NCI-H524 (cell line): Measurements from ENCODE around the gene HPCAL4.

Source experiments
- DNase-seq, 2 experiments: peaks; one replicate each; lab custom pipeline; 2025; lab: John Stamatoyannopoulos, UW

HPCAL4 gene

DNA sequence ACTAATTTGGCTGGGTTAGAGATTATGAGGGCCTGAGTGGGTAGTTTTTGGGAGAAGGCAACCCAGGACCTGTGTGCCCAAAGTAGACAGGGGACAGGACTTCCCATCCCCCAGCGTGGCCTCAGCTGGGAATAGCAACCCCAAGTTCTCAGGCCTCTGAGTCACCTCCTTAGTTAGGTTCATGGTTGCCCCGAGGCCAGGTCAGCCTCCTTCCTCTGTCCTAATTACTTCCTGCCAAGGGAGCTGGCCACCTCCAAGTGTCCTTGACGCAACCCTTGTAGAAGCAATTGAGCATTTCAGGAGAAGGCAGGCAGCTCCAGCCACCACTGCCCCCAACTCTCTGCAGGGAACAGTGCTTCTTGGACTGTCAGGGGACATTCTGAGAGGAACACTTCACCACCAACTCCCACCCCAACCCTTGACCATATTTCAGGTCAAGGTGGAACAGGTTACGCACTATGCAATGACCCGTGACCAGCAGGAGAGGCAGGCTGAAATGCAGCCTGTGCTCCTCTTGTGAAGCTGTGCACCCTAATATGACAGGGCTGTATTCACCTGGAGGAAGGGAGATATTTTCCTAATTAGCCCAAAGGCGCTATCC, 14.2 kb downstream of the HPCAL4 start:
- DNase-seq, result no peak

DNA sequence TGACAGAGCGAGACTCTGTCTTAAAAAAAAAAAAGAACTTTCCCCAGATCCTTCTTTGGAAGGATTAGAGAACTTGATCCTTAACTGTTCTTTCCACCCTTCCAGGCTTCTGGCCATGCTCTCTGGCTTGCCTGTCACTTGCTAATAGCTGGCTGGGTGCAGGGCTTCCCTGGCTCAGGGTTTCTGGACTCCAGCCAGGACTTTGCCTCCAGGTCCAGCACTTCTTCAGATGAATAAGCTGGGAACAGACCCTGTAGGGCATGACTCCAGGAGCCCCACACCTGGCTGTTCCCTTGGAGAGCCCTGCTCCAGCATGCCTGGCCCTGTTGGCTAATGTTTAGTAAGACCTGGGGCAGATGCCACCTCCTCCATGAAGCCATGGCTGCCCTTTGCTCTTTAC, 16.0 kb downstream of the HPCAL4 start:
- DNase-seq, result peak in 1 of 2 experiments; percentile 10

DNA sequence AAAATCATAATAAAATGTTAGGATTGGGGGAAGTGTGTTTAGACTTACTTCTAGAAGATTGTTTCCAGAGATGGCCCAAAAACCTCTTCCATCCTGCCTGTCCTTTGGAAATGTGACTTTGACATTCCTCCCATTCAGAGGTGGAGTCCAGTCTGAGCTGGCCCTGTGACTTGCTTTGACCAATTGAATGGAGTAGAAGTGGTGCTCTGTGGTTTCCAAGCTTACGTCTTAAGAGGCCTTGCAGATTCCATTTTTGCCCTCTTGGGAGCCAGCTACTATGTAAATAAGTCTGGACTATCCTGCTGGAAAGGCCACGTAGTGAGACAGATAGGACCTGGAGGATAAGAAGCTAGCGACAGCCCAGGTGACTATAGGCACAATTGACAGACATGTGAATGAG, 18.0 kb downstream of the HPCAL4 start:
- DNase-seq, result no peak

DNA sequence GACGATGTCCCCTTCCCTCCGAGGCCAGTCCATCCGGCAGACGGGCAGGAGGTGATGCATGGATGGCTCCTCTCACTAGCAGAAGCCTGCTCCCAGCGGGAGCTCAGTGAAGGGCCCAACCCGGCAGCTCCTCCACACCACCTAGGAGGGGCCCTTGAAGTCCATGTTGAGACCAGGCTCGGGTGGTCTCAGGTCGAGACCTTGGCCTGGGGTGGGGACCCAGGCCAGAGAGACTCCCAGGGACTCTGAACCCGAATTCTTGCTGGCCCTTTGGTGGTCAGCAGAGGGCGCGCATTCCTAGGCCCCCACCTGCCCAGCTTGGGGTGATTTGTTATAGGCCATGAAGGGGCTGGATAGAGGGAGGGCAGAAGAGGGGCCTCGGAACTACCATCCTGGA, 18.7 kb downstream of the HPCAL4 start:
- DNase-seq, result peak in 1 of 2 experiments; percentile 34

DNA sequence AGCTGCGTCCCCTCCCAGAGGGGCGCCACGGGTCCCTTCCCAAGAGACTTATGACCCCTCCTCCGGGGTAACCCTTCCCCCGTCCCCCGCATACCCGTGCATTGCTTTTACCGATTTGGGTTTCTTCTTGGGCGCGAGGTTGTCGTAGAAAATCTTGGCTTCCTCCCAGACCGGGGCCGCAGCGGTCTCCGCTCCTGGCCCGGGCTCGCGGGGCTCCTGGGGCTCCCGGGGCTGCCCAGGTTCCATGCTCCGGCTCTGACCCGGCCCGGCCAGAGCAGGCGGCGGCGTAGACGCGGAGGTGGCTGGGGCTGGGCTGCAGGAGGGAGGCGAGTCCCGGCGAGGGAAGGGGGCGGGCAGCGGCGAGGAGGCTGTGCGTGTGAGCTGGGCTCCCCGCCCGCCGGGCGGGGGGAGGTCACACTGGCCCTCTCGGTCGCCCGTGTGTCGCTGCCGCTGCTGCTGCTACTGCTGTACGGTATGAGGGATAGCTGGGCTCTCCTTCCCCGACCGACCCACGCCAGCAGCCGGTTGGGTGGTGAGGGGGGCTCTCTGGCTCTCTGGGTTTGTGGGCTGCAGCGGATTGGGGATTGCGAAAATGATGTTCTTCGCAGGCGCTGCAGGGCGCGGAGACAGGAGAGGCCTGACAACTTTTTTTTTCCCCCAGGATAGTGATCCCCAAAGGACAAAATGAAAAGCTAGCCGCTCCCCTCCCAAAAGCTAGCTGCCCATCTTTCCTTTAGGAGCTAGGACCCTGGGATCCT, 19.3 kb downstream of the HPCAL4 start, which contains the start of gene NT5C1A:
NT5C1A (minus strand) TSS at position 315 of the 758 bp plus-strand sequence; CDS start at position 246, 69 bp downstream.
- no peak for DNase-seq

DNA sequence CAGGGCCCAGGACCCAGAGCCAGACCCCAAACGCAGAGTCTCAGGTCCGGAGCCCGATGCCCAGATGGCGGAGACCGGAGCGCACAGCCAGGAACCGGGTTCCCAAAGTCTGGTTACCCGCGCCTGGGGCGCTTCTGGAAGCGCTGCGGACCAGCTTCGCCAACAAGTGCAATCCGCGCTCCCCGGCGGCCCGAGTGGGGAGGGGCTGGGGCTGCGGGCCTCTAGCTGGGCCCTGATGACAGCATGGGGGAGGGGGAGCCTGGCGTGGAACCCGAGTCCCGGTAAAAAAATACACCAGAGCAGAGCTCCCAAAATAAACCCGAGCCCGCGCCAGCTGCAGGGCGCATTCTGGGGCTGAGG, 19.8 kb downstream of the HPCAL4 start:
- DNase-seq, result peak in 1 of 2 experiments; percentile 27

DNA sequence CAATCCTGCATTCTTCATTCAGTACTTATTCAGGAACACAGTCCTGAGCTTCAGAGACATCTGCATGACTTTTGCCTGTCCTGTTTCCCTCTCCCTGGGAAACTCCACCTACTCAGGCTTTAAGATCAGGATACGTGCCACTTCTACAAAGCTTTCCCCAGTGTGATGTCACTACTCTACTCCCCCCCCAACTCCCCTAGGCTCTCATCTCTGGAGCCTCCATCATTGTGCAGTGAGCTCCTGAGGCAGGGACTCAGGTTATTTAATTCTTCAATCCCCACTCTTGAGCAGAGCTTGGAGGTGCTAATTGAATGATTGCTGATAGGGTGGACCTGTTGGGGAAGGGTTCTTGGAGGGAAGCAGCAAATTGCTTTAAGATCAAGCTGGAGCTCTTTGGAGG, 20.5 kb downstream of the HPCAL4 start:
- no peak for DNase-seq

DNA sequence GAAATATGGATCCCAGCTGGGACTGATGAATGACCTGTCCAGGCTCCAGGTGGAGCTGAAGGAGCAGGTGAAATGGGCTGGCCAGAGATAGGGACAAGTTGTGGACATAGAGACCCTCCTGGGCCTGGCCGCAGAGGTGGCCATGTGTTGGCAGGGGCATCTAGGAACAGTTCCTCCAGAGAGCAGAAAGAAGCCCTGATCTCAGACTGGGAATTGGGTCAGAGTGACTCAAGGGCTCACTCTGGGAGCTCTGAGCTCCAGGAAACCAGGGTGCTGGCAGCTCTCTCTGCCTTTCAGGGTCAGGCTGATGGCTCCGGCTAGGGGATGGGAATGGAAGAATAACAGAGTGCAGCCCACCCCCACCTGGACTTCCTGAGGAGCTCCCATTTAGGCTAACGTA, 22.3 kb downstream of the HPCAL4 start:
- DNase-seq, result no peak

DNA sequence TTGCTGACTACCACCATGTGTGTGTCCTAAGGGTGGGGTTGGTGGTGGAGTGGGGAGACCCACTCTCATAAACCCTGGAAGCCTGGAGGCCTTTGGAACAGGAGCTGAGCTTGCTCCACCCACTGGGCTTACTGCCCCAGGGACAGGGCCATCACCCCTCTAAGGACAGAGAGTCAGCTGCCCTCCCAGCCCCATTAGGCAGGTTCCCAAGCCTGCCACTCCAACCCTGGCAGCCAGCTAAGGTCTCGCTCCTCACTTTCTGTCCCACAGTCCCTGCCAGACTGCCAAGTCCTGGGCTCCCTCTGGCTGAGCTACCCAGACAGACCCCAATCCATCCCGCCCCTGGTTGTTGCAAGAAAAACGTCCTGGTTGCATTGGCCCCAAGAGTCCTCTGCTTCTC, 23.1 kb downstream of the HPCAL4 start:
- DNase-seq, result no peak

DNA sequence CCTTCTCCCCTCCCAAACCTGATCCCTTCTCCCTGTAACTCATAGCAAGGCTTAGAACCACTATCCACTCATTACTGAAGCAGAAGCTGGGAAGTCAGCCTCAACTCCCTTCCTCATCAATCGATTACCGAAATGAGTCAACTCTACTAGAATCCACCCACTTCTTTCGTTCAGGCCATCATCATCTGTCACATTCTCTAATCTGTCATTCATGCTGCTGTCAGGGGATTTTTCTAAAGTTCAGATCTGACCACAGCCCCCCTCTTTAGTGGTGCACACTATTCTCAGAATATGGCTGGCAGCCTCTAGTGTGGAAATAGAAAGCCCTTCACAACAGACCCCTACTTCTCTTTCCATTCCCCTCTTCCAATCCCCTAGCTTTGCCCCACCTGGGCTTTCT, 24.5 kb downstream of the HPCAL4 start:
- DNase-seq, result no peak

DNA sequence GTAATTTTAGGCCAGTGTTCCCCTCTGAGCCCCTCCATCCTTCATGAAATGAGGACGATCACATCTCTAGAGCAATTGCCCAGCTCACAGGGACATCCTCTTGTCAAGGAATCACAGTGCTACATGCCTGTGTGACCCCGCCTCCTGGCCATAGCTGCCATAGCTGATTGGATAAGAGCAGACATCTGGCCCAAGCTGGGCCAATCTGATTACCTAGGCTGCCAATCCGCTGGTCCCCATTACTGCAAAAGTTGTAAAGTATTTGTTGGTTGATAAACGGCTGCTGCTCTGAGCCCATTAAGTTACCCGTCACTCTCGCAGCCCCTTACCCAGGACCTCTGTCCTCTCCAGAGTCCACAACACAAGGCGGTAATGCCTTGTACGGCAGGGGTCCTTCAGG, 27.7 kb downstream of the HPCAL4 start:
- no peak for DNase-seq

DNA sequence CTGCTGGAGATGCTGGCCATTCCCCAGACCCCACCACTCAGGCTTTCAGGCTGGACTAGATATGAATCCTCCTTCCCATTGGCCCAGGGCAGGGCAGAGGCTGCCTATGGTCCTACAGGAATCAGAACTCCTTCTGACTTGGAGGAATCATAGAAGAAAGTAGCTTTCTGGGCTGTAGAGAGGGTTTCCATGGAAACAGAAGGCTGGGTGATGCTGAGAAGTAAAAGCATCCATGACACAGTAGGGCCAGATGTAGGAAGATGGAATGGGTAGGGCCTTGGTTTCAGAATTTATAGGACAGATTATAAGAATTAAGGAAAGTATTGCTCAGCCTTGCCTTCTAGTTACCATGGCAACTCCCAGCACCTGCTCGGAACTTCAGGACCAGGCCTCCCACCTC, 28.4 kb downstream of the HPCAL4 start:
- no peak for DNase-seq

DNA sequence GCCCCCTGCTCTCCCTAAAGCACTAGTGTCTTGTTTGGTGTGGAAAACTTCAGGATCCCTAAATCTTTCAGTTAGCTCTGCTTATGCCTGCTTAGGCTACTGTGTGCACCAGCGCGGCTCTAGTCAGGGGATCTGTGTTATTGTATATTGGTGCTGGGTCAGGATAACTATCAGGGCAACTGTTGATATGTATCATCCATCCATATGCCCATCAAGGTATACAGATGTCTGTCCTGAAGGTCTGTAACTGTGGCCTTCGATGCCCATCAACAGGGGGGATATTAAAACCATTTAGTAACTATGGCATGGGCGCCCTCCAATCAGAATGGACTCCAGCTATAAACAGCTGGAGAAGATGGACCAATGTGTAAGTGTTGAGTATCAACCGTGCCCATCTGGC, 31.7 kb downstream of the HPCAL4 start:
- no peak for DNase-seq

DNA sequence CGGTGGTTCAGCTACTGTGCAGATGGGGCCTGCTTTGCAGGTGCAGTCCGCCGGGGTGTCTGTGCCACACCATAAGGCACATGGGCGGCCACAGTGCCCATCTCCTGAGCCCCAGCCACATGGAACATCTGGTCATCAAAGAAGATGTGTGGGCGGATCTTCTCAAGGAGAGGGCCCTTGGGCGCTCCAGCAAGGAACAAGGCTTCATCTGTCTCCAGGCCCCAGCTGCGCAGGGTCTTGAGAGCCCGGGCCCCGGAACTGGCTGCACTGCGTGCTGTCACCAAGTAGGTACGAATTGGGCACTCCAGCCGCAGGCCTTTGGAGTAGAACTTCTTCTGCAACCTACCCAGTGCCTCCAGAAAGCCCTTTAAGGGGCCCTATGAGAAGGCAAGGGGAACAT, 32.1 kb downstream of the HPCAL4 start:
- DNase-seq, result peak in 1 of 2 experiments; percentile 14

DNA sequence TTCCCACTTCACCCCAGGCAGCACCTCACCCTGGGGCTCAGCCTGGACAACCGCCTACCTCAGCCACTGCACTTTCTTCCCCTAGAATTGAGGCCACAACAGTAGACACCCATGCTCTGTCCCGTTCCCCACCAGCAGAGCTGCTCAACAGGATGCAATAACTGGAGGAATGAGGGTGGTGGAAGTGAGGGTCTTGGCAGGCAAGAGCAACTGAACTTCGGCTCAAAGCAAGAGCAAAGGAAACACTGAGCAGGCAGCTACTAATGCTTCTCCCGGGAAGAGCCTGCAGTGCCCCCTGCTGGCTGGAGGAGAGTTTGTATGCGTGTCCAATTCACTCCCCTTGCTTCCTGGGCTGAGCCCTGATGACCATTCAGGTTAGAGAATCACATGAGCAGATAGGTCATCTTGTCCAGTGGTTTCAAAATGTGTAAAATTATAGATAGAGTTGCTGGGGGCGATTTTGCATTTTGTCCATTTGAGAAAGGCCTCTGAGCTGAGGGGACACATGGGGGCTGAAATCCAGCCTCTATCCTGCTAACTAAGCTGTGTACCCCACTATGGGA, 33.2 kb downstream of the HPCAL4 start:
- peak; percentile 21 to 69 for DNase-seq

DNA sequence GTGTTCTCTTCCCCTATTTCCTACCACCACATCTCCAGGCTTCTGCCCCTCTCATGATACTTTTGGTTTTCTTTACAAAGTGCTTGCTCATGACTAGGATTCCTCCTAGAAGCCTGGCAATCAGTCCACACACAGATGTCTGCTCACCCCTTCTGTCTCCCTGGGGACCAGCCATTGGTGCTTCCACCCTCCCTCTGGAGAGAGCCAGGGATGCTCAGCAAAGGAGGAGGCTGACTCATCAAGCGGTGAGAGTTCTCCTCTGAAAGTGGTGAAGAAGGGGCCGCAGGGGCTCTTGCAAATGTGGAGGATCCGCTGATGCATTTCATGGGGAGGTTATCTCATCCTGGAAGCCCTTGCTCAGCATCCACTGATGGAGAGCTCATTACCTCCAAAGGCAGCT, 33.8 kb downstream of the HPCAL4 start:
- DNase-seq, result peak in 1 of 2 experiments; percentile 44

DNA sequence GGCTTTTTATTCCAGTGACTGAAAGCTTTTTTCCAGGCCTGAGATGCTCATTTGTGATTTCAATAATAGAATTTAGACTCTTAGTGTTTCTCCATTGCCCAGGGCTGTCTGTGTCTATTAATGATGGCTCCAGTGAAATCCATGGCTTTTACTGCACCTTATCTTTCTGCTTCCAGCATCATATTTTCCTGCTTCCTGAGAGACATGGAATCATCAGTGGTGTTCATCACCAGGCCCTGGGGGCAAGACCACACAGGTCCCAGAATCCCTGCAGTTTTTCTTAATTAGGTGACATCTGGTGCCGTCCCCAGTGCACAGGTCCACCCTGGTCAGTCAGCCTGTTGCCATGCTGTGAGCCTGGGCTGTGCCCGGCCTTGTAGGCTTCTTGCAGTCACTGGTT, 34.8 kb downstream of the HPCAL4 start:
- peak in 1 of 2 experiments; percentile 30 for DNase-seq

DNA sequence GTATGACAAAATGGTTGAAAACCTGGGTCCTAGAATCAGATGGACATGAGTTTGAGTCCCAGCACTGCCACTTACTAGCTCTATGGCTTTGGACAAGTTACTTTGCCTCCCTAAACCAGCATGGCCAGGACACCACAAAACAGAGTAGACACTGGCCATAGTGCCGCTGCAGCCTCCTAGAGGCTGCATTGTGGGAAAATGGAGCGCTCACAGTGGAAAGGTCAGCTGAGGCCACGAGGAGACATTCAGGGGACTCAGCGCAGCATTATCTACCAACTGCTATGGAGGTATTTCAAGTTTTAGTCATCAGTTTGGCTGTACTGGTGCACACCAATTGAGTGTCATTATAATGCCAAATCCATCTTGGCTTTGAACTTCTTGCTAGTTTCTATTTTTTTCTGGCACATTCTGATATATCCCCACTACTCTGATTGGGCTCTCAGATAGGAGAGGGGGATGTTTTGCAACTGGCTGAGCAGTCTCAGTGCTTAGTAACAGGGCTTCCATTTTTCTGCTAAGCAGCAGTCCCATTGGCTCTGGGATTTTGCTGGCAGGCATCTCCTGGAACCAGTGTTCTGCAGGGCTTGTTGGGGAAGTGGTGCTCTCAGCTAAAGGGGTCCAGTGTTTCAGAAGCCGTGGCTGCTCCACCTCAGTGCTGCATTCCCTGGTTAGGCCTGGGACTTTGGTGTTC, 35.5 kb downstream of the HPCAL4 start:
- DNase-seq, result no peak

DNA sequence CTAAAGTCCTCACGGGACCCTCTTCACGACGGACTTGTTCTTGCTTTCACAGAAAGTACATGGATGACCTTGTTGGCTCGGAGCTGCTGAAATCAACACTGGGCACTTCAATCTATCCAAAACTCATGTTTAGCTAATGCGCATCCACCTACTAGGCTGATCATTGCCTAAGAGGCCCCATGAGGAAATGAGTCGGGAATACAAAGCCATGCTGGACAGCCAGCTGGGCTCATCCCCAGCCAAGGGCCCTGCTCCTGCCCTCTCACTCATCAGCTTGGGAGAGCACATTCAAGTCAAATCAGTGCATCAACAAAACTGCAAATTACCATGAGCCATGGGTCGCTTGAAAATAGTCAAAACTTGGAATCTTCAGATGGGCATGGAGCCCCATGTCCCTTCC, 36.9 kb downstream of the HPCAL4 start:
- no peak for DNase-seq

DNA sequence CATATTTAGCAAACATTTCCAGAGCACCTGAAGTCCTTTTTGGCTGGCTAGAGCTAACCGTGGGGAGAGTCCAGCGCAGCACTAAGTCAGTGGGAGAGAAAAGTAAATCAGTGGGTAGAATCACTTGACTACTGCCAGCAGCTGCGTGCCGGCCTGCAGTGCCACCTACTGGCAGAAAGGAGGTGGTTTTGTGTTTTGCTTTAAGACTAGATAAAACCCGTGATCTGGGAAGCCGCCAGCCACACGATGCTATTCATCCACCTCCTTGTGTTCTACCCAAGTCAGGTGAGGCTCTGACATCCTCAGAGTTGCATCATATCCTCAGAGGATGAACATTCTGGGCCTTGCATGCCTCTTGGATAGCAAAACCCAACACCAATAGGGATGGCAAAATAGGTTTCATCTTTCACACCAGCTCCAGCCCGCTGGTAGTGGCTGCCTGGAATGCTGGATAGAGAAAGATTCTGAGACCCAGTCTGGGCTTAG, 37.6 kb downstream of the HPCAL4 start:
- peak in 1 of 2 experiments; percentile 71 for DNase-seq

DNA sequence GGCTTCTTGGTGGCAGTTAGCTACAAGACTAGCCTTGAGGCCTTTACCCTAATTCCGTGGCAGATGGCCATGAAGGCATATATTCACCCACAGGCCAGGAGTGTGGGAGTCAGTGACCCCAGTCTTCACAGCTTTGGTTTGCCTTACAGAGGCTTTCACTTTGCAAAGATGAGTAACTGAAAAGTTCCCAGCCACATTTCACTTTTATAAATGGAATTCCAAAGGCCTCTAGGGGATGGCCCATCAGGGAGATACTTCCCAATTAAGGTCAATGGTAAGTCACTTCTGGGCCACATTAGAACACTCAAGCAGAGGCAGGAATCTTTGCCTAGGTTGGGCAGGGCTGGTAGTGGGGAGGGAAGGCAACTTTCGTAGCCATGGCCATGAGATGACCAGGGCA, 38.7 kb downstream of the HPCAL4 start:
- DNase-seq, result no peak

DNA sequence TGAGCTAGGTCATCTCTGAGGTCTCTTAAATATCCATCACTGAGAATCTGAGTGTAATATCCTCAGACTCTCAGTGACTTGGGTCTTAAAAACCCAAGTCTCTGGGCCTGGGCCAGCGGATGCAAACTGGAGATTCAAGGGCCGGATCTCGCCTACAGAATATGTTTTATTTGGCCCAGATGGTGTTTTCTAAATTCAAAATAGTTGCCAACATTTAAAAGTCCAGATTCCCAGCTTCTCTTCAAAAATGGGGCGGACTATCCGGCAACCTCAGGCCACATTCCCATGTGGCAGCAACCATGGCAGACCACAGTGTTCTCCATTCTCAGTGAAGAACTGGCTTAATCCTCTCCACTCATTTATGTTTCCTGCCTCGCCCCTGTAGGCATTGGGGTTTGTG, 39.1 kb downstream of the HPCAL4 start:
- DNase-seq, result no peak

DNA sequence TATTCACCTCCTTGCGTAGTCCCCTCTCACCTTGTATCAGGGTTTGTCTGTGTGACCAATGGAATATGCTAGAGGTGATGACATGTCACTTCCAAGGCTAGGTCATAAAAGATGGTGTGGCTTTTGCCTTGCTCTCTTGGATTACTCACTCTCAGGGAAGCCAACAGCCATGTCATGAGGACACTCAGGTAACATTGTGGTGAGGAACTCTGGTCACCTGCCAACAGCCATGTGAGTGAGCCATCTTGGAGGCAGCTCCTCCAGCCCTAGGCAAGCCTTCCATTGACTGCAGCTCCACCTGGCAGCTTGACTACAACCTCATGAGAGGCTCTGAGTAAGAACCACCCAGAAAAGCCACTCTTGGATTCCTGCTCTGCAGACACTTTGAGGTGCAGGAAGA, 40.8 kb downstream of the HPCAL4 start:
- no peak for DNase-seq
